Measurements from ENCODE around the gene PTMA.

Gene PTMA

DNA sequence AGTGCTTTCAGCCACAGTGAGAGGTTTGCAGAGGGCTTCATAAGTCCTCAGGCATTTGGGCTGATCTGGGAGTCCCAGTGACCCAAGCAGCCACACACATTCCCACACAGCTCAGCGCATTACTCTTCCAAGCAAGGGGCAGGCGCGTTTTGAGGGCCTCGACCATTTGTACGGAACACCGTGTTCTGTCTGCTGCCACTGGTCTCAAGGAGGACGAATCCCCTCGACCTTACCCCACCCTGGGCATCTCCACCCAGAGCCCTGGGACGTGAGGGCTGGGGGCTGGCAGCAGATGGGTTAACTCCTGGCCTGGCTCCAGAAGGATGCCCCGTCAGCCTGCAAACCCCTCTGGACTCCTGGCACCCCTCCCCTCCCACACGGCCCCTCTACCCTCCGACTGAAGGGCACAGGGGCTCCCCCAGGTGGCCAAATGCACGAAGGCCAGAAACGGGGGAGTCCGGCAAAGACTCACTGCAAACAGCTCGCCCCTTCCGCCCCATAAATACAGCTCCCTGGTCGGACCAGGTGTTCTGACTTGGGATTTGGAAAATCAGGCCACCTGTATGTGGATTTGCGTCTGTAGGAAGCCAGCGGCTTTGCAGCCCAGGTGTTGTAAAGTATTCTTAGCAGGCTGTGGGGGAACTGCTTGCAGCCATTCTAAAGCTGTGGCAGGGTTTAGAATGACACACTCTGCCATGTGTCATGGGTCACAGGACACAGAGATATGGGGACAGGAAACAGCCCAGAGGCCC, 33.6 kb upstream of the PTMA start:
- in situ Hi-C loops (cut with MboI; ENCODE audit: low sequenced_read_pairs), result no loop called here

GRCh38 chr2:231676243-231676642, 32.1 kb upstream of the PTMA start:
- in situ Hi-C loops (cut with MboI; ENCODE audit: low sequenced_read_pairs), result no loop called here

GRCh38 chr2:231677632-231678104, 30.7 kb upstream of the PTMA start:
- in situ Hi-C loops (cut with MboI; ENCODE audit: low sequenced_read_pairs), result no loop called here

DNA sequence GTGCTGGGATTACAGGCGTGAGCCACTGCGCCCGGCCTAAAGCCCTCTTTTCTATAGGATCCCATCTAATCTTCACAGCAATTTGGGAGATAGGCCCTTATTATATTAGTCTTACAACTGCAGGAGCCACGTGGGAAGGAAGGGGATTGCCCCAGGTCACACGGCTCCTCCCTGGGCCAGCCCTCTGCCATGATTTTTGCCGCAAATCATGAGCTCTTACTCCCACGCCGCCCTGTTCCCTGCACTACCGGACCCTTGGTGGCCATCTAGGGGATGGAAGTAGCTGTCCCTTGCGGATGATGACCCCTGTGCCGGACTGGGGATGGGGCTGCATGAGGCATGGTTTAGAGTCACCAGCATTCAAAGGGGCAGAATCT, 28.4 kb upstream of the PTMA start:
- in situ Hi-C loops (cut with MboI; ENCODE audit: low sequenced_read_pairs), result no loop called here

GRCh38 chr2:231680285-231680991, 27.9 kb upstream of the PTMA start:
- in situ Hi-C loops (cut with MboI; ENCODE audit: low sequenced_read_pairs), result no loop called here

DNA sequence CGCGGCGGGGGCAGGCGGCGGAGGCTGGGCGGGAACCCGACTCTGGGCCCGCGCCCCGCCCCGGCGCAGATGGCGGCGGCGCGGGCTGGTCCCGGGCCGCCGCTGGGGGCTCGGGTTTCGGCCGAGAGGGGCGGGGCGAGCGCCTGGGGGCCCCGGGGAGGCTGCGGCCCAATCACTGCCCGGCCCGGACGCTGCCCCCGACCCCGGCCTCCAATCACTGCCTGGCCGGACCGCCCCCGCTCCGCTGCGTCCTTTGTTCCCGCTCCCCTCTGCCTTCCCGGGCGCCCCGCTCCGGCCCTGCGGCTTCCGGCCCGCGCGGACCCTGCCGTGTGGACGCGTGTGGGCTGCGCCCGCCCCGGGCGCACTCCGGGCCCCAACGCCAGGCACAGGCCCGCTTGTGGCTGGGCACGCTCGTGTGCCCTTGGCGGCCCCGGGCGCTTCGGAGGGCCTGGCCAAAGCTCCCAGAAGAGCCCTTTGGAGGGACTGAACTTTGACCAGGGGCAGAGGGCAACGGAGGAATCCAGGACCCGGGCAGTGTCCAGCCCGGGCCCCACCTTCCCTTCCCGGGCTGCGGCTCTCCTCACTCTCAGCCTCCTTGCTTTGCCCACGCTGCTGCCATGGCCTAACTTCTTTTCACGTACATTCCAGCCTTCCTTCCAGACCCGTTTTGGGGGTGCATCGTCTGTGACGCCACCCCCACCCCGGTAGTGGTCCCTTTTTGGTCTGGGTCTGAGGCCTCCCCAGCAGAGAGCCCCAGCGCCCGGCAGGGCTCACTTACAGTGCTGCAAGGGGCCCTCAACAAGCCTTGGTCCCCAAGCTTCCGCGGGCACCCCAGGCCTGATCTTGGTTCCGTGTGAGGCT, 27.1 kb upstream of the PTMA start:
- in situ Hi-C loops (cut with MboI; ENCODE audit: low sequenced_read_pairs), result no loop called here

GRCh38 chr2:231682603-231683291, 25.6 kb upstream of the PTMA start:
- in situ Hi-C loops (cut with MboI; ENCODE audit: low sequenced_read_pairs), result no loop called here

- in situ Hi-C loops (cut with MboI; ENCODE audit: low sequenced_read_pairs), result no loop called here
Measured at GRCh38 chr2:231683292-231684235, 24.8 kb upstream of the PTMA start.

DNA sequence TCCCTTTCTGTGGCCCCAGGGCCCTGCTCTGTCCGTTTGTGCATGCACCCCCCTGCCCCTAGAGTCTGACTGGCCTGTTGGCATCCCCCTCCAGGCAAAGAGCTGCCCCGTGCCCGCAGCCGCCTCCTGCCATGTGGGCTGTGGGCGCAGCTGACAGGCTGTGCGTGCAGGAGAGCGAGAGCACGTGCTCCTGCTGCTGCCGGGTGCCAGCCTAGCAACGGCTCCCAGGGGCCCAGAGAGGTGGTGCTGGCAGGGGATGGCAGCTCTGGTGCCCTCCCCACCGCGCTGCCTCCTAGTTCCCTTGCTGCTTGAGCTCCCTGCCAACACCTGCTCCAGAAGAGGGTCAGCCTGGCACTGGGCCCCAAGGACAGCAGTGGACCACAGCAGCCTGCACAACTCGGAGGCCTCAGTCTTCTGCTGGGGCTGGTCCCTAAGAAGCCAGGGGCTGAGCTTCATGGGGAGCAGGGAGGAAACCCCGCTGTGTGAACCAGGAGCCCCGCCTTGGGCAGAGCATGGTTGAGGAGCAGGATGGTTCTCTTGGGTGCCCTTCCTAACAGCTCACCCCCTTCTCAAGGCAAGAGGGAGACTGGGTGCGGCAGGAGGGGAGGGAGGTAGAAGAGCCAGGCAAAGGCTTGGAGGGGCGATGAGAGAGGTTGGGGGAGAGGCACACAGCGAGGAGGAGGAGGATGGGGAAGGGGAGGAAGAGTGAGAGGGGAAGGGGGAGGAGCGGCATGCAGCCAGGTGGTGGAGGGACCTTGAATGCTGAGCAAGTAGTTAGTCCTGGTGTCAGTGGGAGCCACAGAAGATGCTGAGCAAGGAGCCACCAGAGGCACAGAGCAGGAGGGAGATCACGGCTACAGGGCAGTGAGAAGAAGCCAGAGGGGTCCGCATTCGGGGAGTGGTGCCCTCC, 23.8 kb upstream of the PTMA start:
- in situ Hi-C loops (cut with MboI; ENCODE audit: low sequenced_read_pairs), result no loop called here

DNA sequence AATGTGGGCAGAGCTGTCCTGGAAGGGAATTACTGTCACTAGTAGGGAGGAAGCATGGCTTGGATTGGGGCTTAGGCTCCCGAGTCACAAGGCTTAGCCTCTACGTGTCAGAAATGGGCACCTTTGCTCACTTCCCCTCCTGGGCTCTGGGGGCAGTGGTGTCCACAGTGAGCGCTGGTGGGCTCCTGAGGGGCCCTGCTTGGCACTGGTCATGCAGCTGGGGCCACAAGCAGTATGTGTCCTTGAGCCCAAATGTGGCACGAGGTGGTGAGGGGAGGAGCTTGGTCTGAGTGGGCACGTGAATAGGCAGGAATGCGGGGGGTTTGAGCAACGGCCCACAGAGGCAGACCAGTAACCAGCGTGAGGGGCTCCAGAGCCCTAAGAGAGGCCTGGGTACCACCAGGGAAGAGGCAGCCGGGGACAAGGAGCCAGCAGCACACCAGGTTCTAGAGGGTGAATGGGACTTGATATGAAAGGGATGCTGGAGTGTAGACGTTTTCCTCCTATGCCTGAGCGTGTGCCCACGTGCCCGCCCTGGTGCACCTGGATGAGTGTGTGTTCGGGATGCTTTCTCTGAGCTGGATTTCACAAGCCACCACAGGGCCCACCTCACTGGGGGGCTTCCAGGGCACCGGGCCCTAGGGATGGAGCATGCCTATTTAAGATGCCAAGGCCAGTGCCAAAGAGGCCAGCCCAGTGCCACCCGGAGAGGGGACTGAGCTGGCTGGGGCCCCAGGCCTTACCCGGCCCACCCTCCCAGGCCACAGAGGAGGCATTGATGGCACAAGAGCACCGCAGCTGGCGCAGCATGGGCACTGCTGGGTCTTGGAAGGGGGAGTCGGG, 22.8 kb upstream of the PTMA start:
- in situ Hi-C loops (cut with MboI; ENCODE audit: low sequenced_read_pairs), result no loop called here

DNA sequence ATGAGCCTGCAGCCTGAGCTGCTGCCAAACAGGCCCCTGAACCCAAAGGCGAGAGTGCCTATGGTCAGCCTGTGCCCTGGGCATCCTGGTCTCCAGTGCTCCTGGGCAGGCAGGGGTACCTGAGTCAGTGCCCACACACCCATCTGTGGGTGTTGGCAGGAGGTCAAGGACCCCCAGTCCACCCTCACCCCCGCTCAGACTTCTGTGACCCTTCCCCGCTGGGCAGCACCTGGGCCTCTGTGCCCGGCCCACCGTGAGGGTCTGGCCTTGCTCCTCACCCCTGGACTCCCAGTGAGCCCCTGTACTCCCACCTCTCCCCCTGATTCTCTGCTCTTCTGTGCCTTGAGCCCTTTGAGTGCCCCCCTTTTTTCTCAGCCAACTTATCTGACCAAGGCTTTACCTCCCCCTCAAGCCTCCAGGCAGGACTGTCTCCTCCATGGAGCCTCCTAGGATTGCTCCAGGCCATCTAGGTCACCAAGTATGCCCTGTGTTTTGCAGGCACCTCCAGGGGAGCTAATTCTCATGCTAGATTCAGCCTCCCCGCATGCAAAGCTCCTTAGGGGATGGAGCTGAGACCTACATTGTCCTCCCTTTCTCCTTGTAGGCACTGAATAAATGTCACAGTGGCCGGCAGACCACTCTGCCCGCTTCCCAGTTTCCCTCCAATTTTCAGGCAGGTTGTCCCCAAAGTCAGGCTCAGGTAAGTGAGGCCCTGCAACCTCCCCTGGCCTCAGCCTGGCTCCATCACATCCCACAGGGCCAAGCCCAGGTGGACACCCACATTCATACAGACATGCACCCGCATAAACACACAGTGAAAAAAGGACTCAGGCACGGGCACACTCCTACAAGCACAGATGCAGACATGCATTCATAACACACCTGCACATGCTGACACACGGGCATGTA, 21.9 kb upstream of the PTMA start:
- in situ Hi-C loops (cut with MboI; ENCODE audit: low sequenced_read_pairs), result no loop called here

DNA sequence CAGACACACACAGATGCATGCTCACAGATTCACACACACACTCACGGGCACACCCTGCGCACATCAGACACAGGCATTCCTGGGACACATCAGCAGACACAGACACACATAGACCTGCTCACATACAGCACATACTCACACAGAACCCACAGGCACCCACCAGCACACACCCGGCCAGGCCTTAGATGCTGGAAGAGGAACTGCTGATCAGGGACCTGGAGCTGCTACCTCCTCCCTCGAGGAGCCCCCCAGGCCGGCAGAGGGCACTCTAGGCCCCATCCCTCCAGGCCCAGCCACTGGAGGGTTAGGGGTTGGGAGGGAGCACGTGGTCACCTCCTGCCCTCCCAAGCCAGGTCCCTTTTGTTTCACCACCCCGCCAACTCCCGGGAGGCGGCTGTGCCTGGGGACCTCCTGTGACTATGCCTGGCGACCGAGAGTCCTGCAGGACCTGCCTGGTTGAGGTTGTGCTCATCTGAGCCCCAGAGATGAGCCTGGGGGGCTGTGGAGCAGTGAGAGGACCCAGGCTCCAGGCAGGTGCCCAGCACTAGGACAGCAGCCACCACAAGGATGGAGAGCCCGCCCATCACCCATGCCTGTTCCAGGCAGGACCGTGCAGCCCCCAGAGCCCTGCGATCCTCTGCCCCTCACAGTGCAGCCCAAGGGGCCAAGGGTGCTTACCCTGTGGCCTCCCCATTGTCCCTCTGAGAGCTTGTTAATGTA, 21.0 kb upstream of the PTMA start:
- in situ Hi-C loops (cut with MboI; ENCODE audit: low sequenced_read_pairs), result no loop called here

DNA sequence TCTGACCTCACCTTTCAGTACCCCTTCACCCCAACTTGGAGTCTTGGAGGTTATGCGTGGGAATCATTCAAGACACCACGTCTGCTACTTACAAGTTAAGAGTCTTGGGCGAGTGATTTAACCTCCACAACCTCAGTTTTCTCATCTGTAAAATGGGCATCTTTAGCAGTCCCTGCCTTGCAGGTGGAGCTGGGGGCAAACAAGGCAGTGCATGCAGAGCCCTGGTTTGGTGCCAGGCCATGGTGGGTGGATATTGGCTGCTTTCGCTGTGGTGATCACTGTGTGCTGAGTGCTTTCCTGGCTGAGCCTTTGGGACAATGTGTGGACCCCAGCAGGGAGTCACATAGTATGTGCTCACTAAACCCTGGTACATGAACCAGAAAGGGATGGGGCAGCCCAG, 20.4 kb upstream of the PTMA start:
- in situ Hi-C loops (cut with MboI; ENCODE audit: low sequenced_read_pairs), result no loop called here

DNA sequence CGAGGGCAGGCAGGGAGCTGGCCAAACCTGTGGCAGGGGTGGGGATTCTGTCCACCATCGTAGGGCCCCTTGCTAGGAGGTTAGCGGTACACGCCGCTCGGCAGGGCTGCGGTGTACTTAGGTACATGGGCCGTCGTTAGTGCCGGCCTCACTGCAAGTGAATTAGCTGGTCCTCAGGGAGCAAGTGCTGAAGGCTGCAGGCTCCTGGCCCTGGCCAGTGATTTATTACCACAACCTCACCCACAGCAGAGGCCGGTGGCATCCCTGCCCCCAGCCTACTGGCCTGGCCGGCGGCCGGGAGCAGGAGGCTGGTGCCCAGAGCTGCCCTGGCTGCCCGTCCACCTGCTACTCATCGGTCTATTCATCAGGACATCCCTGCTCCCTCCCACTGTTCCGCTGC, 19.6 kb upstream of the PTMA start:
- in situ Hi-C loops (cut with MboI; ENCODE audit: low sequenced_read_pairs), result no loop called here

GRCh38 chr2:231689124-231689893, 19.0 kb upstream of the PTMA start:
- in situ Hi-C loops (cut with MboI; ENCODE audit: low sequenced_read_pairs), result no loop called here
